Activated CD8-positive, alpha-beta memory T cell treated with anti-CD3 and anti-CD28 coated beads, Interleukin-2, amount 50 U/mL, for 24 hours (primary cell): Measurements from ENCODE around the gene HLA-DQA2.
"Not testable (repeated sequence)": the region's sequence is repeated elsewhere in the genome, so short reads cannot be mapped to it uniquely, and the experiment has no call there.

Experiments used
- DNase-seq: peaks from one replicate; pipeline ENCODE4 v3.0.0-alpha.2; 2020; ENCODE audit errors: extremely low read depth

The HLA-DQA2 gene

DNA sequence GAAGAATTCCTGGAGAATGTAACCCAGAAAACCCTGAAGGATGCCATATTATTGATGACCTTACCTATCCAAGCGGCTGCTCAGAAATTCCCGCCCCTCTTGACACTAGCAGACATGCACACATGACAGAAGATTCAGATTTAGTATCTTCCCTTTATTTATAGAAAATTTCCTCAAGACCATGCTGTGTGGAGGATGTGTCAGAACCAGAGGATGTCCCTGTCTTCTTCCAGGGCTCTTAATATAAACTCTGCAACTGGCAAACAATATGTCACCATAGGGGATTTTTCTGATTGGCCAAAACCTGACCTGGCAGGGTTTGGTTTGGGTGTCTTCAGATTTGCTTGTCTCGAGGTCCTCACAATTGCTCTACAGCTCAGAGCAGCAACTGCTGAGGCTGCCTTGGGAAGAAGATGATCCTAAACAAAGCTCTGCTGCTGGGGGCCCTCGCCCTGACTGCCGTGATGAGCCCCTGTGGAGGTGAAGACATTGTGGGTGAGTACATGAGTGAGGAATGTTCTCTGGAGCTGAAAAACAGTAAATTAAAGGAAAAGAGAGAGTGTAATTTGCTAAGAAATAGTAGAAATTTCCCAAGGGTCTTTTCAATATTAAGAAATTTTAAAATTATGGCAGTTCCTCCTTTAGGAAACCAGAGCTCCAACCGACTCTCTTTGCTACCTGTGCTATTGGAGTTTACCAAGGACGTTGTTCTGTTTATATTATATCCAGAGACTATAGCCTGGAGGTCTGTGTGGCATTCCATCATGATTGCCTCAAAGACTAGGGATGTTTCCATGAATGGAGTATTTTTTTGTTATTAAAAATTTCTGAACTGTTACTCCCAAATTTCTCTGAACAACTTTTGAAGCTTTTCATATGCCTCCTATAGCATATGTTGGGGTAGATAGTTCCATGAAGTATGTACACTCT lies at the start of gene HLA-DQA2:
Gene HLA-DQA2 (plus strand): TSS at position 361 of the 930 bp plus-strand sequence. CDS start 53 bp downstream, at position 414.
- no peak for DNase-seq

DNA sequence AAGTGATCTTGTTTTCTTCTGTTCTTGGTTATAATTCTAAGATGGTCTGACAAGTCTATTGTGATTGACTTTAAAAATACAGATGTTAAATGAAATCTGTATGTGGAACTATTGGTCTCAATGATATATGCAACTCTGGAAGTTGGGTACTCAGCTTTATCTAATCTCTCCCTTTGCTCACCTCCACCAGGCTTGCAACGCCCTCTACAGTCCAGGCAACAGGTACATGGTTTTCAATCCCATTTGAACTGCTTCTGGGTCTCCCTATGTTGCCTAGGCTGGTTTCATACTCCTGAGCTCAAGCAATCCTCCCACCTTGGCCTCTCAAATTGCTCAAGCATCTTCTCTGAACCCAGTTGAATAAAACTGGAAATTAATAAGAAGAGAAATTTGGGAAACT lies 49.2 kb upstream of the HLA-DQA2 start:
- no peak for DNase-seq

DNA sequence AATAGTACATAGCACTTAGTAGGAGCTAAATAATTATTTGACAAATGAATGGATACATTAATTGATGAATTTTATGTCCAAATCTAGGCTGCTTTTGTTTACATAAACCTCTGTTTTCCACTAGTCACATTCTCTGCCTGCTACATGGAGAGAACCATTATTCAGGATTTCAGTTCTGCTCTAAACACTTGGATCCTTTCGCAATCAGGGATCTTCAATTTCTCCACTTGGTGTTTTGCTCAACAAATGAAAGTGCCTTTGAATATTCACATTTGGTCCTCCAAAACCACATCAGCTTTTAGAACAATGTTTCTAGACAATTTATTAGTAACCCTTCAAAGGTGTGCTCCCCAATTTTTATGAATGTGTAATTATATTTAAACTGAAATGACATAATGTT lies 44.2 kb upstream of the HLA-DQA2 start:
- no peak for DNase-seq

DNA sequence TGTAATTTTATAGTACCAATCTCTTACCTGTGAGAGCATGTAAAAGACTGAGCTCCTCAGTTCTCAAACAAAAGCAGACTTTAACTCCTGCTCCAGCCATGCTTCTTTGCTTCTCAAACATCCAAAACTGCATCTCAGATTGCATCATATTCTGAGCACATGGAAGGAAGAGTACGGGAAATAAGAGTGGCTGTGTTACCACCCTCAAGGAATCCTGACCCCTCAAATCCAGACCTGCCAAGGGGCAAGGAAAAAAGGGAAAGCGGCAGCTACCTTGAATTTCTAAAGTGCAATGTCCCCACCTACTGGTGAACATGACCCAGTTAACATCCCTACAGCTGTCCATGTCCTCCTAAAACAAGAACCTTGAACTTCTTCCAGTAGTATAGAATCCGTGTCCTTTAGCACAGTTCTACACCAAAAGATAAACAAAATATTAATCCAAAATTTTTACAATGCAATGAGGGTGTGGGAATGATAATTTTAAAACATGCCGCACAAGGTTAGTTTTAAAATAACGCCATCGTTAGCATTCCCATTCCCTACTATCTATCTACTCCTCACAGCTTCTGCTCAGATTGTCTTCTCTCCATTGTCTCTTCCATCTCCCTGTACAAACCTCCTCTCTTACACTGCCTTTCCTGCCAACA lies 40.7 kb upstream of the HLA-DQA2 start:
- no peak for DNase-seq

DNA sequence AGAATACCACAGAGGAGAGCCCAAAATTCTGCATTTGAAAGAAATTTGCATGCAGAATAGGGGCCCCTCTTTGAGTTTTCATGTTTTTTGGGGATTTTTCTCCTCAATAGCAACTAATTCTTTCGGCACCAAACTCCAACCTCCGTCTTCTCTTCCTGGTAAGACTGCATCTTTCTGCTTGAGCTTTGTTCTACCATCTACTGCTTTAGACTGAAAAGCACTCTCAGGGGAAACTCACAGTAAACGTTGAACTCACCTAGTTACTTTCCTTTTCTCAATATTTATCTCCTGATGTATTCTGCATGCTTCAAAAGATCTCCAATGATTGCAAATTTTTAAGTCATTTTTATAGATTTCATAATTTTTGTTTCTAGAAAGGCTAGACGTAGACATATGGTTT lies 37.8 kb upstream of the HLA-DQA2 start:
- DNase-seq, result no peak

DNA sequence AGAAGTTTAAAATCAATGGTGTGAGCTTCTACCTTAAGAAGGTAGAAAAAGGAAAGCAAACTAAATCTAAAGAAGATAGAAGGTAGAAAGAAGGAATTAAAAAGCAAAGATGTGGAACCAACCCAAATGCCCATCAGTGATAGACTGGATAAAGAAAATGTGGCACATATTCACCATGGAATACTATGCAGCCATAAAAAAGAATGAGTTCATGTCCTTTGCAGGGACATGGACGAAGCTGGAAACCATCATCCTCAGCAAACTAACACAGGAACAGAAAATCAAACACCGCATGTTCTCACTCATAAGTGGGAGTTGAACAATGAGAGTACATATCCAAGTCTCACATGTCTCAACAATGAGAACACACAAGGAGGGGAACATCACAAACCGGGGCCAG lies 36.0 kb upstream of the HLA-DQA2 start:
- DNase-seq, result not testable (repeated sequence)

DNA sequence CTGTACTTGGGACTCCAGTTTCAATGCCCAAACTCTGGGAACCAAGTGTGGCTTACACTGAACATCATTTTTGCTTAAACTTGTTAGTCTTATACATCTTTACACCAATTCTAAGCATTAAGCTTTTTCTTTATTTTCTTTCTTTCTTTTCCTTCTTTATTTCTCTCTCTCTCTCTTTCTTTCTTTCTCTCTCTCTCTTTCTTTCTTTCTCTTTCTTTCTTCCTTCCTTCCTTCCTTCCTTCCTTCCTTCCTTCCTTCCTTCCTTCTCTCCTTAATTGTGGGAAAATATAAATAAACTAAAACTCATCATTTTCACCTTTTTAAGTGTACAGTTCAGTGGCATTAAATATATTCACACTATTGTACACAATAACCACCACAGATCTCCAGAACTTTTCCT lies 31.6 kb upstream of the HLA-DQA2 start:
- no peak for DNase-seq

DNA sequence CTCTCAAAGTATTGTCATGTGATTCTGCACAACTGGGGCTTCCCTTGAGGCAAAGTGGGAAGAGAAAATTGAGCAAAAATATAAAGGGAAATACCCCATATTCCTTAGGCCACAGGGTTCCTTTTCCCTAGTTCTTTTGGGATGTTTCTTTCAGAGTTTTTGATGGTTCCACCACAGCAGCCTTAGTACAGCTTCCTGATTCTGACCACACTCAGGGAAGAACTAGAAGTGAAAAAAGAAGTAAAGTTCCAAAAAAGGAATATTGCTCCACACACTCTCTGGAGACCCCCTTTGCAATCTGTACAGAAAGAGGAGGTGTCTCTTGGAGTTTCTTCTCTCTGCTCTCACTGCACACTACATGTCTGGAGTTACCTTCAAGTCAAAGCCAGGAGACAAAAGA lies 27.9 kb upstream of the HLA-DQA2 start:
- DNase-seq, result no peak

DNA sequence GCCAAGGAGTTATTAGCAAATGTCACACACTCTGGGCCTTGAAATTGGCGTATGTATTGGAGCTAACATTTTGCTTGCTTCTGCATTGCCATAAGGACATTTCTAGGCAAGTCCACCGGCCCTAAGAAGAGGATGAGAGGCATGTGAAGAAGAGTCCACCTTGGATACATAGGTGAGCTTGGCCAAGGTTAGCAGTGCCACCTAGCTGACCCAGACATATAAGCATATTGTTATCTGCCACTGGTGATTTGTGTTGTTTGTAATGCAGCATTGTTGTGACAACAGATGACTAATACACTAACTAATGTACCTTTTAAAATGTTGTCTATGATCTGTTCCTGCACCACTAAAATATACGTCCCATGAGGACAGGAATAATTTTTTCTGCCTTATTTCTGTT lies 24.8 kb upstream of the HLA-DQA2 start:
- no peak for DNase-seq

DNA sequence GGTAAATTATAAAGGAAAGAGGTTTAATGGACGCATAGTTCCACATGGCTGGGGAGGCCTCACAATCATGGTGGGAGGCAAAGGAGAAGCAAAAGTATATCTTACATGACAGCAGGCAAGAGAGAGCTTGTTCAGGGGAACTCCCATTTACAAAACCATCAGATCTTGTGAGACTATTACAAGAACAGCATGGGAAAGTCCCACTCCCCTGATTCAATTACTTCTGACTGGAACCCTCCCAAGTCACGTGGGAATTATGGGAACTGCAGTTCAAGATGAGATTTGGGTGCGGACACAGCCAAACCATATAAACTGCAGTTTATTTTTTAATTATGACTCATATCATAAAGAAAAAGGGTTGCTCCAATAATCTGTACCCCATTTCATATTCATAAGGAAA lies 22.3 kb upstream of the HLA-DQA2 start:
- no peak for DNase-seq

DNA sequence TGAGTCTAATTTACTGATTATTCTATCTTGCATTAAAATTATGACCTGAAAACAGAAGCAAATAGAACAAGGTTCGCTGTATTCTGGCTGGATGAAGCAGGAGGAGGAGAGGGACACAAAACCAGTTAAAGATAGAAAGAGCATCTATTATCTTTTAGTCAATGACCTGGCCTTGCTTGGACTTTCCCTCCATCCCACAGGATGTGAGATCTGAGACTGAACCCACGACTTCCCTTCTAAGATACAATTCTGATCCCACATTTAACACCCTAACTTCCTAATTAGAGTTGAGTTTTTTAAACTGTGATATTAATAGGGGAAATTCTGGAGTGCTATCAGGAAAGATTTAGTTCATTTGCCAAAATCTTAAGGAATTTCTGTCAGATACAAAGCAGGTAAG lies 3.1 kb upstream of the HLA-DQA2 start:
- DNase-seq, result no peak

DNA sequence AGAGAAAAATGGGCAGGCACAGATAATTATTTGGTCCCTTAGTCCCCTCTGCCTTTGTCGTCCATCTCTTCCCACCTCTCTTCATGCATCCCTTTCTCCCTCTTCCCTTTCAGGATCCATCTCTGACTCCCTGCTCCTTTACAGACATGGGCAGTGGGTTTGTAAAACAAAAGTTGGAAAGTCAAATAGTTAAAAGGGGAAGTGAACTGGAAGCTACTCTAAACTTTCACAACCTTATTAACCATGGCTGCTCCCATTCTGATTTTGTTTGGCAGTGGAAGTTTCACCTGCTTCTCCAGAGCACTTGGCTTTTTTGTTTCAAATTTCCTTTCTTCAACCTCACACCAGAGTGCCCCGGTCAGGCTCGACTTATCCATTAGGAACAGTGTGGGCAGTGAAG lies 1.2 kb downstream of the HLA-DQA2 start:
- DNase-seq, result no peak

DNA sequence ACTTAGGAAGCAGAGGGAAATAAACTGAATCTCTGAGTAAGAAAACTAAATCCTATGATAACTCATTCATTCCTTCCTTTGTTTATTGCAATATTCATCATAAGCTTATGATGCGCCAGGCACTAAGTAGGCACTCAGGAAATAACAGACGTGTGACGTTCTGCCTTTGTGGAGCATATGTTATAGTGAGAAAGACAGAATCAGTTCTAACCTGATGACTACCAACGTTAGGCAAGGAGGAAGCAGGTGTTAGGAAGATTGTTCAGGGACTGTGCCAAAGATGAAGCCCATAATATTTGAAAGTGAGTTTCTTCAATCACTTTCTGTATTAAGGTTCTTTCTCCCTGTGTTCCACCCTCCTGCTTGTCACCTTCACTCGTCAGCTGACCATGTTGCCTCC lies 3.6 kb downstream of the HLA-DQA2 start:
- no peak for DNase-seq

DNA sequence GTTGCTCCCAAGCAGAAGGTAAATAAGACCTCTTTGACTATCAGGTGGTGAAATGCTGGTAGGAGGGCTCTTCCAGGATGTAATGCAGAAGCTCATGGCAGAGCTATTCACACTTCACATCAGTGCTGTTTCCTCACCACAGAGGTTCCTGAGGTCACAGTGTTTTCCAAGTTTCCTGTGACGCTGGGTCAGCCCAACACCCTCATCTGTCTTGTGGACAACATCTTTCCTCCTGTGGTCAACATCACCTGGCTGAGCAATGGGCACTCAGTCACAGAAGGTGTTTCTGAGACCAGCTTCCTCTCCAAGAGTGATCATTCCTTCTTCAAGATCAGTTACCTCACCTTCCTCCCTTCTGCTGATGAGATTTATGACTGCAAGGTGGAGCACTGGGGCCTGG lies 4.5 kb downstream of the HLA-DQA2 start:
- DNase-seq, result not testable (repeated sequence)

DNA sequence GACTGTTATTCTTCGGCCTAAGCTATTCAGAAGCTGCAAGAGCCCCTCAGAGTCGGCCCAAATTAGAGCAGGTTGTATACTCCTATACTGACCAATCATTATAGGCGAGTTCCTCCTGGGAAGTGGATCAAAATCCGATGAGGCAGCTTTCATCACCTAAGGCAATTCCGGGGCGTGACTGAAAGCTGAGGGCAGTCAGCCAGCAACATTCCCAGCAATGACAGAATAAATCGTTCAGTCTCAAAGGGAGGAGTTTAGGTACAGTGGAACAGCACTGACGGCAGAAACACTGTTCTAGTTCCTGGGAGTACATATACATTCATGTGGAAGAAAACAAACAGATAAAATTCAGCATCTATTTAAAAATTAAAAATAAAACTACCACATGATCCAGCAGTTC lies 11.4 kb downstream of the HLA-DQA2 start:
- DNase-seq, result no peak

DNA sequence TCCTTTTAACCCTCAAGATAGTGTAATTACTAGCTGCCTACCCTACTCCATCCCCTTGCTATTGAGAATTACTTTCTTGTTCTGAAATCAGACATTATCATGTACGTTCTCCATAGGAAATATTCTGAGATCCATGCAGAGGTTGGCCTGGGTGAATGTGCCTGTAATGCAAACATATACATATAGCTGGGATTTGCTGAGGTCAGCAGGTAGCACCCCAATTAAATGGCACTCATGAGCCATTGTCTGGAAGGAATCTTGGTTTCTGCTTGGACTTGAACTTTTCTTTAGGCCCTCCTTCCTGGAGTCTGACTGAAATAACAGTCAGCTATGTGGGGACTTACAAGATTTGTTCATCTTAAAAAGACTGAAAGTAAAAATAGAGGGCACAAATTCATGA lies 18.5 kb downstream of the HLA-DQA2 start:
- no peak for DNase-seq

DNA sequence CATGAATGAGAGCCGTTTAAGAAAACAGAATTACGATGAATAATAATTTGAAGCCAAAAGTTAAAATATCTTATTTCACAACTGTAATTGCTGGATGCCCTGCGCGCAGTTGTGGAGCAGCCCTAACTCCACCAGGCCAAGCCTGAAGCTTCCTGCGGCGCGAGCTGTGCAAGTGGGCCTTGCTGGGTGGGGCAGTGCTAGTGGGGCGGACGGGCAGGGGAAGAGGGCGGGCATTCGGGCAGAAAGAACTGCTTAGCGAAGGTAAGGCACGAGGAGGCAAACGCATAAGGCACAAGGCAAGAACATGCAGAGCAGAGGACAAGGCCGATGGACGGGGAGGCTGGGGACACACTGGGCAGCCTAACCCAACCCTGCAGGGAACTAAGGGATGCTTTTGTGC lies 19.9 kb downstream of the HLA-DQA2 start:
- DNase-seq, result no peak

DNA sequence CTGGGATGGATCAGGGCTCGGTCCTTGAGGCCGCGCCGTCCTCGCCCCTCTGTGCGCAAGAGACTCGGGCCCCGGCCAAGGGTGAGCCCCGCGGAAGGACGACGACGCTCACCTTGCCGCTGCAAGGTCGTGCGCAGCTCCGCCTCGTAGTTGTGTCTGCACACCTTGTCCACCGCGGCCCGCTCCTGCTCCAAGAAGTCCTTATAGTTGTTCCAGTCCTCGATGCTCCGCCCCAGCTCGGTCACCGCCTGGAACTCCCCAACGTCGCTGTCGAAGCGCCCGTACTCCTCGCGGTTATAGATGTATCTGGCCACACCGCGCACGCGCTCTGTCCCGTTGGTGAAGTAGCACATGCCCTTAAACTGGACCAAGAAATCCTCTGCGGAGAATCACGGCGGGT lies 20.4 kb downstream of the HLA-DQA2 start:
- no peak for DNase-seq

DNA sequence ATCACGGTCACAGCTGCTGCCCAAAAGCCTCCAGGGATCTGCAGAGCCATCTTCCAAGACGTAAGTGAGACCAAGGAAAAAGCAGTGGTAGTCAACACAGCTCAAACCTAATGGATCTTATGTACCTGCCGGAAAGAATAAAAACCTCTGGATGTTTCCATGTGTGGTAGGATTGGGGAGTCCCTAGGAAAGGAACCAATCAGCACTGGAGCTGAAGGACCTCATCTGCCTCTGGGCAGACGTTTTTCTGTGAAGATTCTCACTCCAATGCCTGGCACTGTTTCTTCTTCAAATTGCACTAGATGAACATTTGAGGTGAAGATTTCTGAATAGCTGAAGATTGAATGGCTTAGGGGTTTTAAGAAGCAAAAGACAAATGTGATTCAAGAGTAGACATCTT lies 22.2 kb downstream of the HLA-DQA2 start, which contains the start of gene HLA-DQB2:
Gene HLA-DQB2 (minus strand): TSS at position 112 of the 400 bp plus-strand sequence. CDS start 62 bp downstream, at position 50.
- no peak for DNase-seq

DNA sequence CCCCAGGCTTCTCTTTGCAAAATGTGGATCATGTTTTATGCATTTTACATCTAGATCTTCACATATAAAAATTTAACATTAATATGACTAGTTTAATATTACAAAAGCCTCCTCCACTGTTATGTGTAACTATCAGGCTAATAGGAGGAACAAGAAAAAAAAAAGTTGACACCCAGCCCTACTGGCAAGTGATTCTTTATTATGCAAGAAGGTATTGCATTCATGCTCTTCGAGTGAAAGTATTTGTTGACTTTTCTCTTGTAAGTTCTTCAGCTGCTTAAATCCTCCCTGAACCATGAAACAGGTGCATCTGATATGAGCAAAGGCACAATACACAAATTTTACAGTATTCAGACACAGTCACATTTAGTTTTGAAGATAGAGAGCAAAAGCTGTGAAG lies 22.9 kb downstream of the HLA-DQA2 start:
- DNase-seq, result no peak

DNA sequence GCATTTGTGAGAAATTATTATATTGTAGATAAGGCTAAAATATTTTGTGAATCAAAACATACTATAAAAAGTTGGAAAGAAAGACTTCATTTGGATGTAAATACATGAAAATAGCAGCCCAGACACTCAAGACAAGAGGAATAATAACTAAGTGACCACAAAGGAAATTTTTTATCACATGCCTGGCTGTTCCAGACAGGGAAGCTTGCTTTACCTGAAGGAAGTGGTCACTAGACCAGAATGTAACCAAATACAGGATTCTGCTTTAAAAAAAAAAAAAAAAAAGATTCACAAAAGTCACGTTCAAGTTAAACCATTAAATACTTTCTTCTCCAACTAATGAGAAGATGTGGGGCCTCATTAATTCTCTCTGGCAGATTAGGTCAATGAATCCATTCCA lies 31.5 kb downstream of the HLA-DQA2 start:
- no peak for DNase-seq

DNA sequence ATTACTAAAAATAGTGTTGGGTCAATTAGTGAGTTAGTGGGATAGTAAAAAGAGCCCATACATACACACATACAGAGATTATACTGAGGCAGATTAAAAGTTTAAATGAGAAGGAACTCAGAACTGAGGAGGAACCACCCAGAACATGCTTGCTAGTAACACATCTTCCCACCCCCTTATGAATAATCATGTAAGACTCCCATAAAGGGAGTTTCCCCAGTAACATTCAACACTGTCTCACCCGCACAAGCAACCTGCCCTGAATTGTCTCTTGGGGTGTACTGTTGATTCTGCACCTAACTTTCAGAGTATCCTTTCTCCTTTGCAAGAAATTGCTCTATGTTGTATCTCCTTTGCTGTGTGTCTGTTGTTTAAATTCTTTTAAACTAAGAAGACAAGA lies 33.2 kb downstream of the HLA-DQA2 start:
- no peak for DNase-seq

DNA sequence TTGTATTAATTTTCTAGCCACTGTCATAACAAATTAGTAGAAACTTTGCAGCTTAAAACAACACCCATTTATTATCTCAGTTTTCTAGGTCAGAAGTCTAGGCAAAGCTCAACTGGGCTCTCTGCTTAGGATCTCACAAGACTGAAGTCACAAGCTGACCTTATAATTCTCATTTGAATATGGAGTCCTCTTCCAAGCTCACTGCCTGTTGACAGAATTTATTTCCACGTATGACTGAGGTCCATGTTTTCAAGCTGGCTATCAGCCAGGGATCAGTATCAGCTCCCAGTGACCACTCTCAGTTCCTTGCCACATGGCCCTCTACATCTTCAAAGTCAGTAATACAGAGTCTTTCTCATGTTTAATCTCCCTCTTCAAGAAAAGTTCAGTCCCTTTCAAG lies 33.9 kb downstream of the HLA-DQA2 start:
- no peak for DNase-seq
